NCI-H748 (cell line): Measurements from ENCODE around the gene PARD3.
"Not testable (repeated sequence)": the region's sequence is repeated elsewhere in the genome, so short reads cannot be mapped to it uniquely, and the experiment has no call there.

Source experiments
- DNase-seq: peaks from one replicate; lab custom pipeline; 2025; ENCODE audit not compliant: unreplicated experiment; lab: John Stamatoyannopoulos, UW

Gene PARD3

GRCh38 chr10:34719328-34719727 is 95.8 kb downstream of the PARD3 start:
- no peak for DNase-seq

- DNase-seq: no peak
Measured at GRCh38 chr10:34717429-34717828, 97.7 kb downstream of the PARD3 start.

- no peak for DNase-seq
Measured at GRCh38 chr10:34716958-34717357, 98.1 kb downstream of the PARD3 start.

GRCh38 chr10:34716234-34716633 is 98.9 kb downstream of the PARD3 start:
- DNase-seq: no peak

GRCh38 chr10:34715511-34716187 is 99.4 kb downstream of the PARD3 start:
- DNase-seq: no peak

GRCh38 chr10:34713875-34714274 is 101.2 kb downstream of the PARD3 start:
- no peak for DNase-seq

GRCh38 chr10:34711500-34711899 is 103.6 kb downstream of the PARD3 start:
- no peak for DNase-seq

GRCh38 chr10:34710391-34710751 is 104.7 kb downstream of the PARD3 start:
- no peak for DNase-seq

- no peak for DNase-seq
Measured at GRCh38 chr10:34709637-34710390, 105.3 kb downstream of the PARD3 start.

GRCh38 chr10:34707656-34708055 is 107.4 kb downstream of the PARD3 start:
- DNase-seq: no peak

GRCh38 chr10:34706992-34707391 is 108.1 kb downstream of the PARD3 start:
- DNase-seq: not testable (repeated sequence)

- no peak for DNase-seq
Measured at GRCh38 chr10:34706147-34706546, 108.9 kb downstream of the PARD3 start.

GRCh38 chr10:34705563-34705962 is 109.5 kb downstream of the PARD3 start:
- no peak for DNase-seq

GRCh38 chr10:34704526-34705184 is 110.4 kb downstream of the PARD3 start:
- DNase-seq: no peak

GRCh38 chr10:34702982-34703381 is 112.1 kb downstream of the PARD3 start:
- no peak for DNase-seq

- no peak for DNase-seq
Measured at GRCh38 chr10:34702093-34702937, 112.8 kb downstream of the PARD3 start.

- no peak for DNase-seq
Measured at GRCh38 chr10:34701194-34701593, 113.9 kb downstream of the PARD3 start.

- DNase-seq: not testable (repeated sequence)
Measured at GRCh38 chr10:34700752-34701151, 114.3 kb downstream of the PARD3 start.

- no peak for DNase-seq
Measured at GRCh38 chr10:34699904-34700517, 115.1 kb downstream of the PARD3 start.

- no peak for DNase-seq
Measured at GRCh38 chr10:34698979-34699378, 116.1 kb downstream of the PARD3 start.
